Keratinocyte (primary cell): ENCODE results near the gene SERPIND1. TPM values are rescaled to one million over a fixed set of nuclear protein-coding genes. Genes with fewer than 3 reads are reported as not detected.

Experiments
- DNase-seq: peaks from one replicate; pipeline ENCODE4 v3.0.0-alpha.2; 2011; ENCODE audit warnings: low read depth, missing footprints, low spot score
- FAIRE-seq: peaks from 2 replicates; lab custom pipeline; 2011; peaks lifted over from hg19 to GRCh38; lab: Jason Lieb, UNC
- H2AFZ ChIP-seq: 2 replicates; pipeline ENCODE4 v1.6.0; 2012; ENCODE audit warnings: low read length, control low read depth, inconsistent platforms; ENCODE audit not compliant: control insufficient read depth
- H3K27ac ChIP-seq: 2 replicates; pipeline ENCODE4 v1.5.1; 2011; ENCODE audit warnings: low read length; ENCODE audit not compliant: control insufficient read depth, insufficient read depth
- H3K27me3 ChIP-seq: 3 replicates; pipeline ENCODE4 v1.6.0; 2011; ENCODE audit warnings: low read length; ENCODE audit not compliant: control insufficient read depth, insufficient read depth; ENCODE audit errors: extremely low read depth
- H3K36me3 ChIP-seq, 2 experiments: 2 replicates in 1 of 2; 3 replicates in 1 of 2; pipeline ENCODE4 v1.5.1; 2011; ENCODE audit warnings: low read length in 2 of 2, mild to moderate bottlenecking in 1 of 2; ENCODE audit not compliant: control insufficient read depth in 2 of 2, insufficient read depth in 2 of 2; ENCODE audit errors: extremely low read depth in 1 of 2
- H3K4me1 ChIP-seq: 3 replicates; pipeline ENCODE4 v1.5.1; 2011; ENCODE audit warnings: low read length; ENCODE audit not compliant: control insufficient read depth, insufficient read depth; ENCODE audit errors: extremely low read depth
- H3K4me2 ChIP-seq: 3 replicates; pipeline ENCODE4 v1.6.0; 2011; ENCODE audit warnings: low read depth, low read length; ENCODE audit not compliant: control insufficient read depth, insufficient read depth; ENCODE audit errors: extremely low read depth
- H3K4me3 ChIP-seq, 3 experiments: fragments of 200-600 bp in 1 of 3; sonication (generic) in 1 of 3; 2 replicates in 2 of 3; 3 replicates in 1 of 3; pipeline ENCODE4 v1.5.1; 2011 to 2016; ENCODE audit warnings: low read length in 3 of 3, mild to moderate bottlenecking in 3 of 3, control low read depth in 2 of 3, inconsistent platforms in 1 of 3, low read depth in 1 of 3, mixed read lengths in 1 of 3, mixed run types in 1 of 3, moderate library complexity in 1 of 3; ENCODE audit not compliant: control insufficient read depth in 2 of 3, insufficient read depth in 2 of 3; ENCODE audit errors: extremely low read depth in 1 of 3
- H3K79me2 ChIP-seq: 2 replicates; pipeline ENCODE4 v1.6.0; 2012; ENCODE audit warnings: low read length; ENCODE audit not compliant: control insufficient read depth, insufficient read depth
- H3K9ac ChIP-seq: 3 replicates; pipeline ENCODE4 v1.6.0; 2011; ENCODE audit warnings: low read length; ENCODE audit not compliant: control insufficient read depth, insufficient read depth; ENCODE audit errors: extremely low read depth
- H3K9me1 ChIP-seq: 3 replicates; pipeline ENCODE4 v1.6.0; 2011; ENCODE audit warnings: low read length; ENCODE audit not compliant: control insufficient read depth, insufficient read depth; ENCODE audit errors: extremely low read depth
- H3K9me3 ChIP-seq: 2 replicates; pipeline ENCODE4 v1.5.1; 2012; ENCODE audit warnings: low read depth, low read length; ENCODE audit not compliant: control insufficient read depth
- H4K20me1 ChIP-seq: 3 replicates; pipeline ENCODE4 v1.6.0; 2011; ENCODE audit warnings: low read length; ENCODE audit not compliant: control insufficient read depth, insufficient read depth; ENCODE audit errors: extremely low read depth
- CTCF ChIP-seq, 3 experiments: IDR thresholded peaks in 1 of 3; conservative IDR thresholded peaks in 1 of 3; optimal IDR thresholded peaks in 1 of 3; 2 replicates in 2 of 3; 3 replicates in 1 of 3; pipeline versions ENCODE3 to v1.5.1; 2011; ENCODE audit warnings: low read length in 3 of 3, mild to moderate bottlenecking in 3 of 3, moderate library complexity in 2 of 3, control low read depth in 1 of 3, inconsistent platforms in 1 of 3; ENCODE audit not compliant: insufficient read depth in 2 of 3; ENCODE audit errors: extremely low read depth in 1 of 3
- EZH2 ChIP-seq: IDR thresholded peaks from one replicate; pipeline ENCODE4 v1.6.1; 2012; ENCODE audit warnings: inconsistent platforms, mild to moderate bottlenecking, low read length, moderate library complexity
- dilution Hi-C: fragments of 300-500 bp; cut with MboI; formaldehyde crosslinking; loops from one replicate; pipeline ENCODE4 v1.7.0; 2020; ENCODE audit warnings: low sequenced_read_pairs; ENCODE audit not compliant: extremely low pct_ligation_motif_present
- polyA plus RNA-seq, 5 experiments: library from polyadenylated mRNA; depleted of rRNA in 3 of 5; stranded (reverse) in 3 of 5; stranded (forward) in 1 of 5; unstranded in 1 of 5; fragments of >200 nt; gene quantifications; 1 replicate in 1 of 5; 2 replicates in 3 of 5; 3 replicates in 1 of 5; pipeline versions ENCODE4 v1.2.1 to v1.2.3, GENCODE V29; 2011 to 2012; ENCODE audit warnings: missing spikeins in 2 of 5, low read depth in 1 of 5, low replicate concordance in 1 of 5

The SERPIND1 gene
- polyA plus RNA-seq, 1 donor (not counting 4 experiments of a cell fraction or from before 2014, with no cell fraction given): not detected

- H3K9me3 ChIP-seq: no peaks in the 10 kb centered on the region
- FAIRE-seq: no peak
Measured at GRCh38 chr22:20776624-20777405, 2.9 kb downstream of the SERPIND1 start.

GRCh38 chr22:20777420-20778177 lies 3.7 kb downstream of the SERPIND1 start:
- Histone ChIP-seq H3K27ac (peak overlapping the region; percentile 42), H2AFZ (no peak overlapping the region), H3K79me2 (no peaks in the 10 kb centered on the region), H3K36me3 (peaks cover 4 to 6% of the 10 kb centered on the region in 2 experiments), H4K20me1 (no peaks in the 10 kb centered on the region), H3K4me1 (peaks cover 12% of the 10 kb centered on the region), H3K4me3 (no peak overlapping the region), H3K9ac (peak overlapping the region; percentile 10), H3K9me3 (no peaks in the 10 kb centered on the region), H3K4me2 (peak overlapping the region; percentile 41), H3K27me3 (no peaks in the 10 kb centered on the region), H3K9me1 (no peaks in the 10 kb centered on the region)
- no peak for TF ChIP-seq EZH2
- TF ChIP-seq CTCF (optimal IDR thresholded peaks at IDR 0.05 in 1 of 3, IDR thresholded peaks at IDR 0.05 in 1 of 3, conservative IDR thresholded peaks at IDR 0.05 in 1 of 3; ENCODE audit: extremely low read depth in 1 of 3, insufficient read depth in 2 of 3, low read length in 3 of 3): peak; percentile 25 to 43 (median 26)
- DNase-seq (peak; percentile 79), FAIRE-seq (peak; percentile 98)
- dilution Hi-C loops: no loop called here

More at GRCh38 chr22:20776624-20777405, 2.9 kb downstream of the SERPIND1 start:
- Histone ChIP-seq H3K9me1 (no peaks in the 10 kb centered on the region), H4K20me1 (no peaks in the 10 kb centered on the region), H3K36me3 (peaks cover 4 to 6% of the 10 kb centered on the region in 2 experiments), H3K4me3 (no peak overlapping the region), H3K4me1 (peaks cover 12% of the 10 kb centered on the region), H3K27ac (peak overlapping the region; percentile 42), H3K79me2 (no peaks in the 10 kb centered on the region), H2AFZ (no peak overlapping the region), H3K9ac (no peak overlapping the region), H3K27me3 (no peaks in the 10 kb centered on the region), H3K4me2 (no peak overlapping the region)
- dilution Hi-C loops: no loop called here
- DNase-seq: no peak
- TF ChIP-seq EZH2 (no peak), CTCF (optimal IDR thresholded peaks at IDR 0.05 in 1 of 3, IDR thresholded peaks at IDR 0.05 in 1 of 3, conservative IDR thresholded peaks at IDR 0.05 in 1 of 3; ENCODE audit: extremely low read depth in 1 of 3, insufficient read depth in 2 of 3, low read length in 3 of 3) (no peak)
